Adrenal gland (tissue), 5 donors: ENCODE data around the gene NHSL2.

Experiments used
- POLR2A ChIP-seq, 2 donors: fragments of 450-650 bp; IDR thresholded peaks; one replicate each; pipeline ENCODE4 v1.6.1; 2017; ENCODE audit warnings: antibody characterized with exemption in 2 of 2, mild to moderate bottlenecking in 2 of 2, moderate library complexity in 1 of 2
- TF ChIP-seq, protein P1 (sequence below), 6 experiments: fragments of 450-650 bp in 4 of 6; fragments of 200-600 bp in 2 of 6; sonication (generic) in 1 of 6; IDR thresholded peaks; 1 replicate in 5 of 6; 2 replicates in 1 of 6; pipeline versions ENCODE4 v1.5.1 to v1.8.0; 2016 to 2021; ENCODE audit warnings: antibody characterized with exemption in 6 of 6, mild to moderate bottlenecking in 2 of 6, moderate library complexity in 1 of 6
- donor health status: DM: no; HTN: no; CAD: no.

DNA sequence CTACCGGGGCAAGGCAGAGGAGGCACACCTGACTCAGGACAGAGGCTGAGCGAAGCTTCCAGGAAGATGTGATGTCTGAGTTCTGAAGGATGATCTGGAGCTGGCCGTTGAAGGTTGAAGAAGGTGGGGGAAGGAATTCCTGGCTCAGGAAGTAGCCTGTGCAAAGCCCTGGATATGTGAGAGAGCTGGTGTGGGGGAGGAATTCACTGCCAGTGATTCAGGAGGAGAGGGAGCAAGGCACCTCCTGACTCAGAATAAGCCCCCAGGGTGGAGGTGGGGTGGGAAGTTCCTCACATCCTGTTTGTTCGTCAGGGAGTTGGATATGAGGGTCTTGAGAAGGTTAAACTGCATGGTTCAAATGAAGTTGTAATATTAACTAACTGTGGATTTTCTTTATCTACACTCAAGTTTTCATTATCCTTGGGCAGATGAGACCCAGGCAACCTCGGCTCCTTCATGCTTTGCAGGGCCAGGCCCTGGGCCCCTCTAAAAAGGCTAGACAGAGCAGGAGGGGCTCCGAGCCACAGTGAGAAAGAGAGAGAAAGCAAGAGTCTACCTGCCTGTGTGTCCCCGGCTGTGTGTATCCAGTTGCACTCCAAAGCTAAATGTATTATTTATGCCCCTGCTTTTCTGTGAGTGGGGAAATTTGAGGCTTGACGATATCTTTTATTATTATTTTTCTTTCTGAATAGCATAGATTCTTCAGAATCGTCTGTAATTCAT lies 7.1 kb downstream of the NHSL2 start:
- TF ChIP-seq, protein P1, sequence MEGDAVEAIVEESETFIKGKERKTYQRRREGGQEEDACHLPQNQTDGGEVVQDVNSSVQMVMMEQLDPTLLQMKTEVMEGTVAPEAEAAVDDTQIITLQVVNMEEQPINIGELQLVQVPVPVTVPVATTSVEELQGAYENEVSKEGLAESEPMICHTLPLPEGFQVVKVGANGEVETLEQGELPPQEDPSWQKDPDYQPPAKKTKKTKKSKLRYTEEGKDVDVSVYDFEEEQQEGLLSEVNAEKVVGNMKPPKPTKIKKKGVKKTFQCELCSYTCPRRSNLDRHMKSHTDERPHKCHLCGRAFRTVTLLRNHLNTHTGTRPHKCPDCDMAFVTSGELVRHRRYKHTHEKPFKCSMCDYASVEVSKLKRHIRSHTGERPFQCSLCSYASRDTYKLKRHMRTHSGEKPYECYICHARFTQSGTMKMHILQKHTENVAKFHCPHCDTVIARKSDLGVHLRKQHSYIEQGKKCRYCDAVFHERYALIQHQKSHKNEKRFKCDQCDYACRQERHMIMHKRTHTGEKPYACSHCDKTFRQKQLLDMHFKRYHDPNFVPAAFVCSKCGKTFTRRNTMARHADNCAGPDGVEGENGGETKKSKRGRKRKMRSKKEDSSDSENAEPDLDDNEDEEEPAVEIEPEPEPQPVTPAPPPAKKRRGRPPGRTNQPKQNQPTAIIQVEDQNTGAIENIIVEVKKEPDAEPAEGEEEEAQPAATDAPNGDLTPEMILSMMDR (IDR thresholded peaks at IDR 0.05): no peak
- TF ChIP-seq POLR2A (IDR thresholded peaks at IDR 0.05): no peak
